Keratinocyte (primary cell): ENCODE data around the gene TTC13.

Experiments
- EZH2 ChIP-seq: IDR thresholded peaks from one replicate; pipeline ENCODE4 v1.6.1; 2012; ENCODE audit warnings: inconsistent platforms, mild to moderate bottlenecking, low read length, moderate library complexity
- TF ChIP-seq, protein P1 (sequence below), 3 experiments: IDR thresholded peaks in 1 of 3; conservative IDR thresholded peaks in 1 of 3; optimal IDR thresholded peaks in 1 of 3; 2 replicates in 2 of 3; 3 replicates in 1 of 3; pipeline versions ENCODE3 to v1.5.1; 2011; ENCODE audit warnings: low read length in 3 of 3, mild to moderate bottlenecking in 3 of 3, moderate library complexity in 2 of 3, control low read depth in 1 of 3, inconsistent platforms in 1 of 3; ENCODE audit not compliant: insufficient read depth in 2 of 3; ENCODE audit errors: extremely low read depth in 1 of 3

DNA sequence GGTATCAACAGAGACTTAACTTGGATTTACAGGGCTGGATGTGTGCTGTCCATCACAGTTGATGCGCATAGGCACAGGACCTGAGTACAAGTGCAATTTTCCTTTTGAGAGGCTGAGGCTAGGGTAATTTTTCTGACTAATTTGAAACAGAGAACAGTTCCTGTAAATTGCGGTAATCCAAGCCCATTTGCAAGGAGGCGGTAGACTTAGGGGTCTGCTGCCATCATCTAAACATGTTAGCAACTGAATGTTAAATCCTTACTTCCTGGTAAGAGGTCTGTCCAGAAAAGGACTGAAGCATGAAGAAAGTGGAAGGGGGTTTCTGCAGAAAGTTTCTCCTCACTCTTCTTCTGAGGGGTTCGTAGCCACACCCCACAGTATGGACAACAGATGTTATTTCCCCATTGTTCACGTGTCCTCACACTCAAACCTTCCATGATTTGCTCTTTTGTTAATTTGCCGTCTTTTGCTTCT is 86.6 kb downstream of the TTC13 start:
- TF ChIP-seq, protein P1, sequence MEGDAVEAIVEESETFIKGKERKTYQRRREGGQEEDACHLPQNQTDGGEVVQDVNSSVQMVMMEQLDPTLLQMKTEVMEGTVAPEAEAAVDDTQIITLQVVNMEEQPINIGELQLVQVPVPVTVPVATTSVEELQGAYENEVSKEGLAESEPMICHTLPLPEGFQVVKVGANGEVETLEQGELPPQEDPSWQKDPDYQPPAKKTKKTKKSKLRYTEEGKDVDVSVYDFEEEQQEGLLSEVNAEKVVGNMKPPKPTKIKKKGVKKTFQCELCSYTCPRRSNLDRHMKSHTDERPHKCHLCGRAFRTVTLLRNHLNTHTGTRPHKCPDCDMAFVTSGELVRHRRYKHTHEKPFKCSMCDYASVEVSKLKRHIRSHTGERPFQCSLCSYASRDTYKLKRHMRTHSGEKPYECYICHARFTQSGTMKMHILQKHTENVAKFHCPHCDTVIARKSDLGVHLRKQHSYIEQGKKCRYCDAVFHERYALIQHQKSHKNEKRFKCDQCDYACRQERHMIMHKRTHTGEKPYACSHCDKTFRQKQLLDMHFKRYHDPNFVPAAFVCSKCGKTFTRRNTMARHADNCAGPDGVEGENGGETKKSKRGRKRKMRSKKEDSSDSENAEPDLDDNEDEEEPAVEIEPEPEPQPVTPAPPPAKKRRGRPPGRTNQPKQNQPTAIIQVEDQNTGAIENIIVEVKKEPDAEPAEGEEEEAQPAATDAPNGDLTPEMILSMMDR (optimal IDR thresholded peaks at IDR 0.05 in 1 of 3, IDR thresholded peaks at IDR 0.05 in 1 of 3, conservative IDR thresholded peaks at IDR 0.05 in 1 of 3; ENCODE audit: extremely low read depth in 1 of 3, insufficient read depth in 2 of 3, low read length in 3 of 3) = no peak
- TF ChIP-seq EZH2 = no peak
